GM19238 (cell line): Measurements from ENCODE around the gene GABRB2.

Source experiments
- DNase-seq: peaks from one replicate; pipeline ENCODE4 v3.0.0; 2011; ENCODE audit warnings: low spot score; ENCODE audit not compliant: insufficient read length

Gene GABRB2

DNA sequence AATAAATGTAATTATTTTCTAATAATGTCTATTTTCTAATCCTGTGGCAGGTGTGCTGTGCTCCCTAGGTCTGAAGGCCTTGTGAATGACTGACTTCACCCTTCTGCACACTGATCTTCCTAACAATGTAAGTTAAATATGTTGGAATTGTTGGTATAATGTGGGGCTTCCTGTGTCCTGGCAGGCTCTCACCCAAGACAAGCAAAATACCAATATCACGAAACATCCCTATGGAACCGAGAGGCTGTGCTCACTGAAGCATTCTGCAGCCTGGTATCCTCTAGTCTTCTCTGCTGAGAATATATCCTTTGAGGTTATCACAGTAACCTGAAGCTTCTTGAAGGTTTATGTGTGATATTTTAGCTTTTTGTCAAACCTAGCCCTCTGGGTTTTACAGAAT lies 159.4 kb downstream of the GABRB2 start:
- DNase-seq: no peak

- DNase-seq: no peak
Measured at GRCh38 chr5:161385027-161385426, 161.5 kb downstream of the GABRB2 start.

GRCh38 chr5:161382685-161383084 lies 163.8 kb downstream of the GABRB2 start:
- no peak for DNase-seq

GRCh38 chr5:161380486-161380885 lies 166.0 kb downstream of the GABRB2 start:
- no peak for DNase-seq

DNA sequence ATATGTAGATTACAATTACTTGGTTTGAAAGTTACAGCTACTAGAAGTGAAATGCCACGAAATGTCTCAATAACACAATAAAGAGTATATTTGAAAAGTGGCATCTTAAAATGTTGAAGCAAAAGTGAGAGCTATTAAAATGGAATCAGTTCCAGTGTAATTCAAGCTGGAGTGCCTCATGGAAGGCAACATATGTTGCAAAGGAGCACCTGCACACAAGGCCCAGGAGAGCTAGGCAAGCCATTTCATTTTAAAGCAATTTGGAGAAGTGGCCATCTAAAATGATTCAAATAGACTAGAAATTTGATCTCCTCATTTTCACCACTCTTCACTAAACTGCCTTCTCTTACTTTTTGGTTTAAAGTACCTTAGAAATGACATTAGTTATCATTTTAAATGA lies 167.8 kb downstream of the GABRB2 start:
- no peak for DNase-seq

- no peak for DNase-seq
Measured at GRCh38 chr5:161376034-161376433, 170.5 kb downstream of the GABRB2 start.

GRCh38 chr5:161373345-161373707 lies 173.2 kb downstream of the GABRB2 start:
- DNase-seq: no peak

DNA sequence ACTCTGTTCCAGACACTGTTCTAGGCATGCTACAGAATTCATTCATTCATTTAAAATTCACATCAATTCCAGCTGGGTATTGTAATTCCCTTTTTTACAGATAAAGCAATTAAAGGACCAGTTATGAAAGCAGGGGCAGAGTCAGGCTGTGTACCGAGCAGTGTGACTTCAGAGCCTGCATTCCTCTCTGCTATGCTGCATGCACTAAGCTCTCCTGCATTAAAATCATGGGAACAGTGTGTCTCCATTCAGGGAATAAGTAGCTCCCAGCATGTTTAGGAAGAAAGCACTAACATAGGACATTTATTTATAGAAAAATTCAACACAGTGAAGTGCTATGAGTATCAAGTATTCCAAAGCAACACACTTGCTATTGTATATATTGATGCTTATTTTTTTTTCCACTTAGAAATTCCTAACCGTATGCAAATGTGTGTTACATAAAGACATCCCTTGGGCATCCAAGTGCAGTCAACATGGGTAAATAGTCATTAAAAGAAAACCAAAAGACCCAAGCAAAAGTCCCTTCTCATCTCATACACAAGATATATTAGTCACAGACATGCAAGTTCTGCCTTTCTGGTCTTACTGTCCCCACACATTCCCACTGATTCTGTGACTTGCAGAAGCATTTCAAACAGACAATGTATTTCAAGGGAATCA lies 173.7 kb downstream of the GABRB2 start:
- no peak for DNase-seq

DNA sequence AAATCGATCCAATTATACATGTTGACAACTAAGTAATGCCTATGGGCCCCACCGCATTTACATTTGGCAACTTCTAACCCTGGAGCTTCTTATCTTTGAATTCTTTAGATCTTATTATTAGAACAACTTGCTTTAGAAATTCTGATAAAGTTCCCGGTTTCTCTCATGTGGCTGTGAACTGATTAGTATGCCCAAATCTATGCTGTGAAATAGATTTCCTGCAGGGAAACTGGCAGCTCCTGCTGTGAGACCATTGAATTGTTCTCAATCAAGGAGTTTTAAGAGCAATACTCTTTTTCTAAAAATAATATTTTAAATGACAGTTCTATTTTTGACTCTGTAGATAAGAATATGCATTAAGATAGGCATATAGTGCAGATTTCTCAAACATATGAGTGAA lies 177.5 kb downstream of the GABRB2 start:
- DNase-seq: no peak

DNA sequence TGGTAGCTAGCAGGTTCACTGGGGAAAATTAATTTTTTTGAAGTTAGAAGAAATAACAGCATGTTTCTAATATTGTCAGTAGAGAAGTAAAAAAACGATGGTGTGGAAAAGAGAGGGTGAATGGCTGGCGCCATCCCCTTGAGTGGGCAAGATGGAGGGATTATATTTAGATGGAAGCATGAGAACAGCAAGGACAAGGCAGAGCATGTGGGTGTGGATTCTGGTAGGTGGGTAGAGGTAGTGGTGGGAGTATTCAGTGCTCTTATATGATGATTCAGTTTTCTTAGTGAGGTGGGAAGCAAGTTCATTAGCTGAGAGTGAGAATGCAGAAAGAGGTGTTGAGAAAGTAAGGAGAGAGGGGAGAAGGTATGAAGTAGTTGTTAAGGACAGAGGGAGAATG lies 188.1 kb downstream of the GABRB2 start:
- no peak for DNase-seq

DNA sequence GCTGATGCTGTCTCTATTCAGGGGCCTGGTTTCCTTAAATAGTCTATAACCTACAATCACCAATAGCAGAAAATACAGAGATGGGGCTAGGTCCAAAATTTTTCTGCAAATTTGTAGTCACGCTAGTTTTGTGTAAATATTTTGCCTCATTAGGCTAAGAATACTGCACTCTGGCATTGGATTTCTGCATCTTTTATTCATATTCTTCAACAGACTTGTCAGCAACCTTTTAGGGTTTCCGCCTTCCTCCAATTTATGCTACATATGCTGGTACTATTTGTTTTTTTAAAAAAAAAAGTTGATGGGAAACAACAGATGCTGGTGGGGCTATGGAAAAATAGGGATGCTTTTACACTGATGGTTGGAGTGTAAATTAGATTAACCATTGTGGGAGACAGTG lies 202.3 kb downstream of the GABRB2 start:
- DNase-seq: no peak

DNA sequence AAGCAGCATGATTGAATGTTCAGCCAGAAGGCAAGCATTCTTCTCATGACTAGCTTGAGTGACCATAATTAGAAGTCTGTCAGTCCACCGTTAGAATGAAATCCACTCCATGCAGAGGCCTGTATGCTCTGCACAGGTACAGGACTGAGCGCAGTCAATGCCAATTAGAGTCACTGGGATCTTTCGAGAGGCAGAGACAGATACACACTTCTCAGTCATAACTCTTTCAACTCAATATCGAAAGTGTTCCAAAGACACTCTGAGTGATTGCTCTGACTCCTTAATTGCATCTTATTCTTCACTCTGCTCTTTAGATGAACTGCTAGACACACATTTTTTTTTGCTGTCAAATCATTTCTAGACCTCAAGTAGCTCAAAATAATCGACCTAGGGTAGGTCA lies 203.6 kb downstream of the GABRB2 start:
- DNase-seq: no peak

GRCh38 chr5:161340012-161340411 lies 206.5 kb downstream of the GABRB2 start:
- no peak for DNase-seq

DNA sequence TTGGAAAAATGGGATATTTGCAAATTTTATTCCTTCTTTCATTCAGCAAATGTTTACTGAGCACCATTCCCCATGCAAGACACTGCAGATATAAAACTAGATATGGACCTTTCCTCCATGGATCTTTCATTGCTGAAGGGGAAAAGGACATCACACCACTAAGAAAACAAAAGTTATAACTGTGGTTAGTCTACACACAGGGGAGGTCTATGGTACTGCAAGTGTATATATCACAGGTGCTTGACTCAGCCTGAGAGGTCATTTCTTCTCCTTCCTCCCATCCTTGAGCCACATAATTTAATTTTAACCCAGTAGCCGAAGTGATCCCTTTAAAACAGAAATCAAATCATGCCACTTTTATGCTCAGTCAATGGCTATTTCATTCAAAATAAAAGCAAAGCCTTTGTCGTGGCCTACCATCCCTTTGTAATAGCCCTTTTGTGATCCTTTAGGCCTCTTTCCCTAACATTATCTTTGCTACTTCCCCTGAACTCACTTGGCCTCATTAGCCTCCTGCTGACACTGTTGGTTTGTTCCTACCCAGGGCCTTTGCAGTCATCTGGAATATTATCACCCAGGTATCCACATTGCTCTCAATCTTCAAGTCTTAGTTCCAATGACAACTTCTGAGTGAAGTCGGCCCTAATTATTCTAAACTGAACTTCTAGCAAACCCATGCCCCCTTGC lies 213.2 kb downstream of the GABRB2 start:
- no peak for DNase-seq

DNA sequence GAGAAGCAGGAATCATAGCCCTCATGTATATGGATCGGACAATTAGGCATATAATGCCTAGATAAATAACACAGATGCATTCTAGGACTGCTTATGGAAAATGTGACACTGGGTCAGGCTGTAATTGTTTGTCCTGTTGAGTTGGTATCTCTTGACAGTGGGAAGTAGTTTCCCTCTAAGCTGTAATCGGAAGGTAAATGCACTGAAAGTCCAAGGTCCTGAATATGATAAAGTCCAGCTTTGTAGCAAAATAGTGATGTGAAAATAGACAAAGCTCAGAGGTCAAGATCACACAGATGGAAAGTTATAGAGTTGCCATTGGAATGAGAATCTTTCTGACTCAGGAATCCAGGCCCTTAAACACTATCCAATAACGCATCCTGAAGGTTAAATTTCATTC lies 214.2 kb downstream of the GABRB2 start:
- DNase-seq: no peak

- DNase-seq: no peak
Measured at GRCh38 chr5:161314033-161314432, 232.5 kb downstream of the GABRB2 start.

GRCh38 chr5:161312882-161313281 lies 233.6 kb downstream of the GABRB2 start:
- no peak for DNase-seq

DNA sequence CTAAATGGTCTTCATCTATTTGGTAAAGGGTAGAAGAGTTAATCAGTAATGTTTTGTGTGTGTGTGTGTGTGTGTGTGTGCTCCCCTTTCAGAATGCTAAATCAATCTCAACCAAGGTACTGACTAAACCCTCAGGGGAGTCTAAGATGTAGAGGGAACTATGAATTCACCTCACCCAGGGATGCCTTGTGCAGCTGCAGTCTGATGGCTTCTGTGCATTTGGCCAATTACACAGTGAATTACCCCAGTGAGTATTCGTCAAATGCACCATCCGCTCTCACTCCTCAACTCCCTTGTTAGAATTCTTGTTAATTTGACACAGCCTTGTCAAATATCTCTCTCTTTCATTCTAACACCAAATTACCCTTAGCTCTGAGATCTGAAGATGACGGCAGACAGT lies 234.6 kb downstream of the GABRB2 start:
- no peak for DNase-seq

DNA sequence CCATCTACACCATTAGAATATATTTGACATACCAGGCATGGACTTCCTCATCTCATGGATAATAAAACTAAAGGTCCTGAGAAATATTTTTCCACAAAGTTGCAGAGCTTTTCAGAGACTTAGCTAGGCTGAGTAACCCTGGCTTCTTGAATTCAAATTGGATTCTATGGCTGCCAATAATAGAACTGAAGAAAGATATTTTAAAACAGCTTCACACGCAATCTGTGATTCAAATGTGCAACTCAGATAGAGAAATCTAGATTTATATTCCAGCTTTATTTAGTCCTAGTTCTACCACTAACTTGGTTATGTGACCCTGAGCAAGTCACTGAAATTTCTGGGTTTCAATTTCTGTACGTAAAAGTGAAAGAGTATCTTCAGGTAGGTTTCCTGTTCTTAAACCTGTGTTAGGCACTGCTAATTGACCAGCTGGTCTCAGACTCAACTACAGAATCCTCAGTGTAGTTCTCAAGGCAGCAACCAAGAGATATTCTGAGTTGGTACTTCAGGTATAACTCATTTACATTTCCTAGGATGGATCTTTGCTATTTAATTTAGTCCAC lies 235.3 kb downstream of the GABRB2 start:
- DNase-seq: no peak

GRCh38 chr5:161306351-161306995 lies 240.1 kb downstream of the GABRB2 start:
- DNase-seq: no peak

GRCh38 chr5:161305601-161306000 lies 240.9 kb downstream of the GABRB2 start:
- DNase-seq: no peak

GRCh38 chr5:161302559-161302958 lies 244.0 kb downstream of the GABRB2 start:
- DNase-seq: no peak

DNA sequence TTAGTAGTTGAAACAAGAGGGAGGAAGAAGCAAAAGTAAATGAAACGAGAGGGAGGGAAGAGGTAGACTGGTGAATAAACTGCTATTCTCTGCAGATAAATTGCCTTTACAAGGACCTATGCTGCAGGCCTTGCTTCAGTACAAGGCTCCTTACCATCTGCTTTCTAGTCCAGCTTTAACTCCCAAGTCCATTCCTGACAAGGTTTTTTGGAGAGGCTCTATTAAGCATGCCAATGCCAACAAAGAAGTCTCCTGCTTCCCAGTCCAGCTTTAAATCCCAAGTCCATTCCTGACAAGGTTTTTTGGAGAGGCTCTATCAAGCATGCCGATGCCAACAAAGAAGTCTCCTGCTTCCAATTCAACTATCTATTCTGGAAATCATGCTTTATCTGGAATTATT lies 244.9 kb downstream of the GABRB2 start:
- DNase-seq: no peak
